ENCODE data around the gene CDH23.

The CDH23 gene

DNA sequence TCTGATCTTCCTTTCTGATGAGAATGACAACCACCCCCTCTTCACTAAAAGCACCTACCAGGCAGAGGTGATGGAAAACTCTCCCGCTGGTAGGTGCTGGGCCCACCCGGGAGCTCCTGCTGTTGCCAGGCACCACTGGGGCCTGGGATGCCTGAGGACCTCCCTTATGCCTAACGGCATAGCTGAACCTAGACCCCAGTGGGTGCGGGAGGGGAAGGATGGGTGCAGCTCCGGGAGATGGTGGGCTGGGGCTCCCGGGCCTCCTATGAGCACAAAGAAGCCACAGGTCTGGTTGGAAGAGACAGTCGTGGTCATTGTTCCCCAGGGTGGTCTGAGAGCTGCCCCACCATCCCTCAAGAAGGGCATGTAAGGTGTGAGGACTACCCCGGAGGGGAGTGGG lies 392.2 kb downstream of the CDH23 start:
- no peaks in the 10 kb centered on the region for H3K9me3 ChIP-seq
- no peak overlapping the region for H3K27ac ChIP-seq
- TF ChIP-seq, protein P1, sequence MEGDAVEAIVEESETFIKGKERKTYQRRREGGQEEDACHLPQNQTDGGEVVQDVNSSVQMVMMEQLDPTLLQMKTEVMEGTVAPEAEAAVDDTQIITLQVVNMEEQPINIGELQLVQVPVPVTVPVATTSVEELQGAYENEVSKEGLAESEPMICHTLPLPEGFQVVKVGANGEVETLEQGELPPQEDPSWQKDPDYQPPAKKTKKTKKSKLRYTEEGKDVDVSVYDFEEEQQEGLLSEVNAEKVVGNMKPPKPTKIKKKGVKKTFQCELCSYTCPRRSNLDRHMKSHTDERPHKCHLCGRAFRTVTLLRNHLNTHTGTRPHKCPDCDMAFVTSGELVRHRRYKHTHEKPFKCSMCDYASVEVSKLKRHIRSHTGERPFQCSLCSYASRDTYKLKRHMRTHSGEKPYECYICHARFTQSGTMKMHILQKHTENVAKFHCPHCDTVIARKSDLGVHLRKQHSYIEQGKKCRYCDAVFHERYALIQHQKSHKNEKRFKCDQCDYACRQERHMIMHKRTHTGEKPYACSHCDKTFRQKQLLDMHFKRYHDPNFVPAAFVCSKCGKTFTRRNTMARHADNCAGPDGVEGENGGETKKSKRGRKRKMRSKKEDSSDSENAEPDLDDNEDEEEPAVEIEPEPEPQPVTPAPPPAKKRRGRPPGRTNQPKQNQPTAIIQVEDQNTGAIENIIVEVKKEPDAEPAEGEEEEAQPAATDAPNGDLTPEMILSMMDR (IDR thresholded peaks at IDR 0.05) = no peak
- no peaks in the 10 kb centered on the region for H3K36me3 ChIP-seq
- peaks cover 0 to 11% of the 10 kb centered on the region in 2 donors for H3K27me3 ChIP-seq
- H3K4me1 ChIP-seq = no peaks in the 10 kb centered on the region
- H3K4me3 ChIP-seq = no peak overlapping the region
- intact Hi-C loops (cut with DNase I; ENCODE audit: low total_unique reads) = no loop called here
- DNase-seq = no peak

DNA sequence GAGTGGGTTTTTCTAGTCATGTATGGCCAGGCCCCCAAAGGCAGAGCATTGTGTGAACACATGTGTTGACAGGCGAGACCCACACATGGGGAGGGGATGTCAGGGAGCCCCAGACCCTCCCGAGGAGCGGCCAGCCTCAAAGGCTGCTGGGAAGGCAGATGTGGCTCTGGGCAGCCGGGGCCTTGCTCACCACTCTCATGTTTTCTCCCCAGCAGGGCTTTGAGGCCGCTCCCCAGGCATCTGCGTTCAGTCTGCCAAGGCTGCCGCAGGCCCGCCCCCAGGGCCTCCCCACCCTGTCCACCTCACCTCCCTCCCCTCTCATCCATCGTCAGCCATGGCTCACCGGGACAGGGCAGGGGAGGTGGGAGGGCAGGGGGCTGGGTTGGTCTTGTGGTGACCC lies 393.2 kb downstream of the CDH23 start:
- Histone ChIP-seq H3K4me1 (no peaks in the 10 kb centered on the region), H3K9me3 (no peaks in the 10 kb centered on the region), H3K27ac (no peak overlapping the region), H3K36me3 (no peaks in the 10 kb centered on the region), H3K27me3 (peaks cover 0 to 11% of the 10 kb centered on the region in 2 donors), H3K4me3 (no peak overlapping the region)
- intact Hi-C loops (cut with DNase I; ENCODE audit: low total_unique reads) = no loop called here
- TF ChIP-seq, protein P1 (IDR thresholded peaks at IDR 0.05) = no peak
- no peak for DNase-seq

DNA sequence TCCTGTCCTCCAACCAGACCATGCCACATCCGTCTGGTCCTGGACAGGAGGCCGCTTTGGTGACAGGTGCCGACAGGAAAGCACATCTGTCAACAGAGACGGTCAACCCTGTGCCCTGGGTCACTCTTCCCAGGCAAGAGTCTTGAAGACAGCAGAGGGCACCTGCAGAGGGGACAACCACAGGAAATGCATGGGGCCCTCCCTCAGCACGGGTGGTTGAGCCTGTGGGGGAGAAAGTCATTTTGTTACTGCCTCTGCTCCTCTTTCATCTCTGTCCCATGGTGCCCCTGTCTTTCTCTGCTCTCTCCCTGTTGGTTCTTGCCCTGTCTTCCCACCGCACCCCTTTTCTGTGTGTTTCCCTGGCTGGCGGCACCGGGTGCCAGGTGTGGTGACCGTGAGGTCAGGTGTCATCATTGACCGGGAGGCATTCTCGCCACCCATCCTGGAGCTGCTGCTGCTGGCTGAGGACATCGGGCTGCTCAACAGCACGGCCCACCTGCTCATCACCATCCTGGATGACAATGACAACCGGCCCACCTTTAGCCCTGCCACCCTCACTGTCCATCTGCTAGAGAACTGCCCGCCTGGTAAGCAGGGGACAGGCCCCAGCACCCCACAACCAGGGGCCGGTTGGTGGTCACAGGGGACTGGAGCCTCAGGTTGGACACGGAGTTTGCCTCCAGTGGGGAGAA lies 394.2 kb downstream of the CDH23 start:
- H3K9me3 ChIP-seq = no peaks in the 10 kb centered on the region
- no peak for DNase-seq
- TF ChIP-seq, protein P1 (IDR thresholded peaks at IDR 0.05) = no peak
- H3K4me3 ChIP-seq = no peak overlapping the region
- no peaks in the 10 kb centered on the region for H3K36me3 ChIP-seq
- peaks cover 0 to 15% of the 10 kb centered on the region in 2 donors for H3K27me3 ChIP-seq
- intact Hi-C loops (cut with DNase I; ENCODE audit: low total_unique reads) = no loop called here
- H3K27ac ChIP-seq = no peak overlapping the region
- no peaks in the 10 kb centered on the region for H3K4me1 ChIP-seq

DNA sequence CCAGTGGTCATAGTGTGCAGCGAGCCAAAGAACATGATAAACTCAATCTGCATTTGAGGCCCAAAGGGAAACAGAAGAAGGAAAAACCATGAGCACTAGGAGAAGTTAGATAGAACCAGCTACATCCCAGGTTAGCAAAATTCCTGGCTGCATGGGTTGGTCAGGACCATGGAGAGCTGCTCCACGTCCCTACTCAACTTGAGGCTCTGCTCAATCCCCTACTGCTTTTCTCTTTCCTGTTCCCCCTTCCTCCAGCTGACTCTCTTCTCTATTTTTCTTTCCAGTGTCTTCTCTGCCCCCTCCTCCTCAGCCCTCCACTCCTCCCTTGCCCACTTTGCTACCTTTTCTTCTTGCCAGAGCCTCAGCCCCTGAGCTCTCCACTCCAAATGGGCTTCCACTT lies 398.5 kb downstream of the CDH23 start:
- Histone ChIP-seq H3K27me3 (peaks cover 0 to 9% of the 10 kb centered on the region in 2 donors), H3K4me3 (no peak overlapping the region), H3K4me1 (no peaks in the 10 kb centered on the region), H3K27ac (no peak overlapping the region), H3K9me3 (no peaks in the 10 kb centered on the region), H3K36me3 (no peaks in the 10 kb centered on the region)
- TF ChIP-seq, protein P1 (IDR thresholded peaks at IDR 0.05) = no peak
- intact Hi-C loops (cut with DNase I; ENCODE audit: low total_unique reads) = no loop called here
- no peak for DNase-seq

DNA sequence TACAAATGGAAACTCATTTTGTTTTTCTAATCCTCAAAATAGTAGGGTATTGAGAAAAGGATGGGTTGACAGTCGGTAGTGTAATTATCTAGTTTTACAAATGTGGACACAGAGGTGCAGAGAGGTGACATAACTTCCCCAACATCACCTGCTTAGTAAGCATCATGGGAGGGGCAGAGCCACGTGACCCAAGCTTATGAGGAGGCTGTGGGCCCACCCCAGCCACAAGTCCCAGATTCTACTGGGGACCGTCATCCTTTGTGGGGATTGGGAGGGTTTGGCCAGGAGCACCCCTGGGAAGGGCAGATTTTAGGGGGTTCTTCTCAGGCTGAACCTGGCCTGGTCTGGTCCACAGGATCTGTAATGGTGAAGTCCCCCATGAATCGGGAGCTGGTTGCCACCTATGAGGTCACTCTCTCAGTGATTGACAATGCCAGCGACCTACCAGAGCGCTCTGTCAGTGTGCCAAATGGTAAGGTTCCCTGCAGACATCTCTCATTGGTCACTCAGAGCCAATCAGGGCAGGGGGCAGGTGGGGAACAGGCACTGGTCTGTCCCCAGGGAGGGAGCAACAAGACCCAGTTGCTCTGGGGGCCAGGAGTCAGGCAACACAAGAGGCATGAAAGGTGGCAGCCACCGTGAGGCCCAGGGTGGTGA lies 400.2 kb downstream of the CDH23 start:
- Histone ChIP-seq H3K27ac (no peak overlapping the region), H3K27me3 (peaks cover 0 to 3% of the 10 kb centered on the region in 2 donors), H3K36me3 (no peaks in the 10 kb centered on the region), H3K4me1 (no peaks in the 10 kb centered on the region), H3K9me3 (no peaks in the 10 kb centered on the region), H3K4me3 (no peak overlapping the region)
- intact Hi-C loops (cut with DNase I; ENCODE audit: low total_unique reads) = no loop called here
- DNase-seq = no peak
- TF ChIP-seq, protein P1 (IDR thresholded peaks at IDR 0.05) = no peak
